ENCODE results near the gene ALCAM. TPM values are rescaled to one million over a fixed set of nuclear protein-coding genes. Genes with fewer than 3 reads are reported as not detected.
"Not testable (repeated sequence)": the region's sequence is repeated elsewhere in the genome, so short reads cannot be mapped to it uniquely, and the experiment has no call there.

Gene ALCAM
- total RNA-seq, 4 donors from 2014 or later, result 18.6 to 43.7 (median 21.2) TPM

- Histone ChIP-seq H3K27ac (no peak overlapping the region), H3K36me3 (no peaks in the 10 kb centered on the region), H3K27me3 (no peaks in the 10 kb centered on the region), H3K4me3 (no peak overlapping the region), H3K9me3 (no peaks in the 10 kb centered on the region), H3K4me1 (no peaks in the 10 kb centered on the region)
- TF ChIP-seq CTCF (IDR thresholded peaks at IDR 0.05), result no peak
- no peak for TF ChIP-seq POLR2A (IDR thresholded peaks at IDR 0.05)
- DNase-seq, result no peak
Observed at GRCh38 chr3:105385179-105385578, 18.5 kb downstream of the ALCAM start.

- Histone ChIP-seq H3K27ac (no peak overlapping the region), H3K27me3 (no peaks in the 10 kb centered on the region), H3K9me3 (peaks cover 0 to 6% (median 0%) of the 10 kb centered on the region in 4 donors), H3K4me1 (no peaks in the 10 kb centered on the region), H3K36me3 (no peaks in the 10 kb centered on the region), H3K4me3 (no peak overlapping the region)
- TF ChIP-seq POLR2A (IDR thresholded peaks at IDR 0.05) (no peak), CTCF (IDR thresholded peaks at IDR 0.05) (no peak)
- DNase-seq, result no peak
Observed at GRCh38 chr3:105385819-105386508, 19.3 kb downstream of the ALCAM start.

- Histone ChIP-seq H3K27ac (no peak overlapping the region), H3K9me3 (peaks cover 0 to 7% (median 0%) of the 10 kb centered on the region in 4 donors), H3K4me1 (no peaks in the 10 kb centered on the region), H3K27me3 (no peaks in the 10 kb centered on the region), H3K36me3 (no peaks in the 10 kb centered on the region), H3K4me3 (no peak overlapping the region)
- TF ChIP-seq CTCF (IDR thresholded peaks at IDR 0.05) (no peak), POLR2A (IDR thresholded peaks at IDR 0.05) (no peak)
- DNase-seq, result no peak
Observed at GRCh38 chr3:105387122-105387751, 20.5 kb downstream of the ALCAM start.

GRCh38 chr3:105388176-105388575, 21.5 kb downstream of the ALCAM start:
- H3K27ac ChIP-seq, result no peak overlapping the region
- no peak overlapping the region for H3K4me3 ChIP-seq
- H3K4me1 ChIP-seq, result no peaks in the 10 kb centered on the region
- no peaks in the 10 kb centered on the region for H3K27me3 ChIP-seq
- TF ChIP-seq POLR2A (IDR thresholded peaks at IDR 0.05), result no peak
- TF ChIP-seq CTCF (IDR thresholded peaks at IDR 0.05), result no peak
- no peaks in the 10 kb centered on the region for H3K36me3 ChIP-seq
- DNase-seq, result no peak
- peaks cover 0 to 7% (median 0%) of the 10 kb centered on the region in 4 donors for H3K9me3 ChIP-seq

- H3K9me3 ChIP-seq, H3K4me3 ChIP-seq, H3K4me1 ChIP-seq, DNase-seq, H3K27ac ChIP-seq, H3K36me3 ChIP-seq, H3K27me3 ChIP-seq: not testable (repeated sequence)
Observed at GRCh38 chr3:105389759-105390158, 23.1 kb downstream of the ALCAM start.

GRCh38 chr3:105392598-105392997, 25.9 kb downstream of the ALCAM start:
- DNase-seq, H3K4me3 ChIP-seq, H3K9me3 ChIP-seq, H3K27me3 ChIP-seq, H3K4me1 ChIP-seq, H3K27ac ChIP-seq, H3K36me3 ChIP-seq: not testable (repeated sequence)

Data from Peyer's patch (tissue), 4 donors.